ENCODE data around the gene SEC61A1.

Gene SEC61A1

GRCh38 chr3:128069271-128069670 lies 17.0 kb downstream of the SEC61A1 start:
- Mint-ChIP-seq H3K9me3 (ENCODE audit: low read depth) (no peaks in the 10 kb centered on the region), H3K27ac (peak overlapping the region; percentile 34), H3K4me1 (ENCODE audit: low read depth) (peaks cover 1% of the 10 kb centered on the region), H3K27me3 (no peaks in the 10 kb centered on the region), H3K36me3 (peaks cover 14% of the 10 kb centered on the region), H3K4me3 (no peak overlapping the region)

GRCh38 chr3:128070898-128071591 lies 18.8 kb downstream of the SEC61A1 start:
- Mint-ChIP-seq H3K27ac (no peak overlapping the region), H3K27me3 (no peaks in the 10 kb centered on the region), H3K4me3 (no peak overlapping the region), H3K36me3 (peaks cover 5% of the 10 kb centered on the region), H3K9me3 (ENCODE audit: low read depth) (no peaks in the 10 kb centered on the region), H3K4me1 (ENCODE audit: low read depth) (peaks cover 5% of the 10 kb centered on the region)

- Mint-ChIP-seq H3K36me3 (peaks cover 4% of the 10 kb centered on the region), H3K27me3 (no peaks in the 10 kb centered on the region), H3K4me1 (ENCODE audit: low read depth) (peaks cover 5% of the 10 kb centered on the region), H3K4me3 (no peak overlapping the region), H3K9me3 (ENCODE audit: low read depth) (no peaks in the 10 kb centered on the region), H3K27ac (no peak overlapping the region)
Observed at GRCh38 chr3:128071771-128072453, 19.7 kb downstream of the SEC61A1 start.

- H3K27me3 Mint-ChIP-seq: no peaks in the 10 kb centered on the region
- H3K9me3 Mint-ChIP-seq (ENCODE audit: low read depth): no peaks in the 10 kb centered on the region
- H3K27ac Mint-ChIP-seq: no peak overlapping the region
- no peaks in the 10 kb centered on the region for H3K36me3 Mint-ChIP-seq
- H3K4me3 Mint-ChIP-seq: no peak overlapping the region
- peaks cover 5% of the 10 kb centered on the region for H3K4me1 Mint-ChIP-seq (ENCODE audit: low read depth)
Observed at GRCh38 chr3:128072454-128073184, 20.4 kb downstream of the SEC61A1 start.

GRCh38 chr3:128073185-128073725 lies 21.0 kb downstream of the SEC61A1 start:
- H3K36me3 Mint-ChIP-seq: peaks cover 2% of the 10 kb centered on the region
- H3K4me3 Mint-ChIP-seq: no peak overlapping the region
- peak overlapping the region; percentile 8 for H3K27ac Mint-ChIP-seq
- H3K4me1 Mint-ChIP-seq (ENCODE audit: low read depth): peaks cover 4% of the 10 kb centered on the region
- H3K9me3 Mint-ChIP-seq (ENCODE audit: low read depth): no peaks in the 10 kb centered on the region
- H3K27me3 Mint-ChIP-seq: no peaks in the 10 kb centered on the region

GRCh38 chr3:128073807-128074206 lies 21.6 kb downstream of the SEC61A1 start:
- Mint-ChIP-seq H3K4me3 (no peak overlapping the region), H3K4me1 (ENCODE audit: low read depth) (peaks cover 4% of the 10 kb centered on the region), H3K36me3 (peaks cover 7% of the 10 kb centered on the region), H3K27me3 (no peaks in the 10 kb centered on the region), H3K27ac (no peak overlapping the region), H3K9me3 (ENCODE audit: low read depth) (no peaks in the 10 kb centered on the region)

GRCh38 chr3:128074851-128075521 lies 22.7 kb downstream of the SEC61A1 start:
- H3K4me1 Mint-ChIP-seq (ENCODE audit: low read depth): peaks cover 4% of the 10 kb centered on the region
- peaks cover 7% of the 10 kb centered on the region for H3K36me3 Mint-ChIP-seq
- no peaks in the 10 kb centered on the region for H3K9me3 Mint-ChIP-seq (ENCODE audit: low read depth)
- no peaks in the 10 kb centered on the region for H3K27me3 Mint-ChIP-seq
- no peak overlapping the region for H3K27ac Mint-ChIP-seq
- peak overlapping the region; percentile 46 for H3K4me3 Mint-ChIP-seq

- Mint-ChIP-seq H3K9me3 (ENCODE audit: low read depth) (no peaks in the 10 kb centered on the region), H3K4me3 (peak overlapping the region; percentile 70), H3K27ac (no peak overlapping the region), H3K36me3 (peaks cover 13% of the 10 kb centered on the region), H3K27me3 (no peaks in the 10 kb centered on the region), H3K4me1 (ENCODE audit: low read depth) (peaks cover 4% of the 10 kb centered on the region)
Observed at GRCh38 chr3:128075522-128076482, 23.6 kb downstream of the SEC61A1 start.

GRCh38 chr3:128076483-128077201 lies 24.4 kb downstream of the SEC61A1 start:
- Mint-ChIP-seq H3K27ac (no peak overlapping the region), H3K4me3 (peak overlapping the region; percentile 70)

GRCh38 chr3:128077202-128077624 lies 25.0 kb downstream of the SEC61A1 start:
- Mint-ChIP-seq H3K27me3 (no peaks in the 10 kb centered on the region), H3K9me3 (ENCODE audit: low read depth) (no peaks in the 10 kb centered on the region), H3K4me1 (ENCODE audit: low read depth) (peaks cover 4% of the 10 kb centered on the region), H3K27ac (no peak overlapping the region), H3K4me3 (peak overlapping the region; percentile 64), H3K36me3 (peaks cover 13% of the 10 kb centered on the region)

More at GRCh38 chr3:128076483-128077201, 24.4 kb downstream of the SEC61A1 start:
- no peaks in the 10 kb centered on the region for H3K27me3 Mint-ChIP-seq
- H3K4me1 Mint-ChIP-seq (ENCODE audit: low read depth): peaks cover 4% of the 10 kb centered on the region
- H3K36me3 Mint-ChIP-seq: peaks cover 13% of the 10 kb centered on the region
- H3K9me3 Mint-ChIP-seq (ENCODE audit: low read depth): no peaks in the 10 kb centered on the region

- Mint-ChIP-seq H3K9me3 (ENCODE audit: low read depth) (no peaks in the 10 kb centered on the region), H3K36me3 (peaks cover 13% of the 10 kb centered on the region), H3K27ac (no peak overlapping the region), H3K4me1 (ENCODE audit: low read depth) (peaks cover 4% of the 10 kb centered on the region), H3K4me3 (peak overlapping the region; percentile 64), H3K27me3 (no peaks in the 10 kb centered on the region)
Observed at GRCh38 chr3:128077665-128078064, 25.4 kb downstream of the SEC61A1 start.

GRCh38 chr3:128078322-128078721 lies 26.1 kb downstream of the SEC61A1 start:
- H3K27ac Mint-ChIP-seq: no peak overlapping the region
- no peak overlapping the region for H3K4me3 Mint-ChIP-seq
- peaks cover 4% of the 10 kb centered on the region for H3K4me1 Mint-ChIP-seq (ENCODE audit: low read depth)
- no peaks in the 10 kb centered on the region for H3K27me3 Mint-ChIP-seq
- H3K36me3 Mint-ChIP-seq: peaks cover 17% of the 10 kb centered on the region
- H3K9me3 Mint-ChIP-seq (ENCODE audit: low read depth): no peaks in the 10 kb centered on the region

GRCh38 chr3:128078875-128079274 lies 26.6 kb downstream of the SEC61A1 start:
- H3K9me3 Mint-ChIP-seq (ENCODE audit: low read depth): no peaks in the 10 kb centered on the region
- no peaks in the 10 kb centered on the region for H3K27me3 Mint-ChIP-seq
- H3K36me3 Mint-ChIP-seq: peaks cover 17% of the 10 kb centered on the region
- no peak overlapping the region for H3K4me3 Mint-ChIP-seq
- H3K4me1 Mint-ChIP-seq (ENCODE audit: low read depth): peaks cover 4% of the 10 kb centered on the region
- no peak overlapping the region for H3K27ac Mint-ChIP-seq

Data from activated naive CD8-positive, alpha-beta T cell (primary cell).